Measurements from ENCODE around the gene RALGDS. TPM values are rescaled to one million over a fixed set of nuclear protein-coding genes. Genes with fewer than 3 reads are reported as not detected.

RALGDS gene
- total and polyA plus RNA-seq, 2 donors (not counting 3 experiments of a cell fraction or from before 2014, with no cell fraction given) = 41.4 to 60.0 TPM

- Histone ChIP-seq H3K9ac (replicated peaks; ENCODE audit: extremely low read depth, insufficient read depth, low read length) (no peak overlapping the region), H4K20me1 (replicated peaks; ENCODE audit: control insufficient read depth, extremely low read depth, insufficient read depth, low read length) (no peaks in the 10 kb centered on the region), H3K9me3 (replicated peaks; ENCODE audit: control insufficient read depth, insufficient read depth, low read length) (no peaks in the 10 kb centered on the region), H3K4me3 (replicated peaks in 1 of 3; ENCODE audit: insufficient read depth in 1 of 3, low read depth in 1 of 3, low read length in 3 of 3) (no peak overlapping the region), H3K9me1 (replicated peaks; ENCODE audit: control insufficient read depth, extremely low read depth, insufficient read depth, low read length) (no peaks in the 10 kb centered on the region), H3K4me2 (ENCODE audit: insufficient read depth, low read length) (no peak overlapping the region), H3K4me1 (ENCODE audit: control insufficient read depth, extremely low read depth, insufficient read depth, low read length) (no peaks in the 10 kb centered on the region), H3K27me3 (ENCODE audit: control insufficient read depth in 2 of 2, insufficient read depth in 2 of 2, low read length in 2 of 2) (peaks cover 8 to 11% of the 10 kb centered on the region in 2 experiments), H2AFZ (ENCODE audit: low read depth, low read length) (no peak overlapping the region), H3K36me3 (ENCODE audit: control insufficient read depth in 2 of 2, extremely low read depth in 1 of 2, insufficient read depth in 2 of 2, low read length in 2 of 2) (no peaks in the 10 kb centered on the region), H3K79me2 (ENCODE audit: control insufficient read depth, insufficient read depth, low read length) (no peaks in the 10 kb centered on the region), H3K27ac (ENCODE audit: insufficient read depth, low read depth, low read length) (no peak overlapping the region)
- FAIRE-seq (no peak), DNase-seq (ENCODE audit: low read depth, low spot score) (no peak)
- ChIA-PET CTCF (interaction anchor here (1.3 to 1.6 kb wide), 2 partner anchors 16 to 64 kb away, joined by 4 to 6 read pairs; no protein-coding TSS in a partner anchor), POLR2A (no interaction called here)
- BruUV-seq (replicated peaks) = no TSS peak
- TF ChIP-seq POLR2AphosphoS5 (IDR thresholded peaks at IDR 0.05; ENCODE audit: insufficient read depth, low read depth, low read length) = no peak
- no peak for TF ChIP-seq CTCF (IDR thresholded peaks at IDR 0.05; ENCODE audit: extremely low read depth in 1 of 2, insufficient read depth in 1 of 2, low read depth in 1 of 2, low read length in 2 of 2)
- TF ChIP-seq EZH2 (IDR thresholded peaks at IDR 0.05; ENCODE audit: borderline replicate concordance, low read depth, low read length, severe bottlenecking) = no peak
- no peak for TF ChIP-seq JUN (IDR thresholded peaks at IDR 0.05; ENCODE audit: borderline replicate concordance, insufficient read depth, insufficient read length, low read depth)
- no peak for TF ChIP-seq POLR2A (IDR thresholded peaks at IDR 0.05; ENCODE audit: low read depth, low read length)
- no peak for TF ChIP-seq GATA2 (IDR thresholded peaks at IDR 0.05; ENCODE audit: insufficient read depth, insufficient read length, low read depth, low read length)
- TF ChIP-seq MYC (IDR thresholded peaks at IDR 0.05; ENCODE audit: low read depth, low read length) = no peak
- TF ChIP-seq FOS (IDR thresholded peaks at IDR 0.05; ENCODE audit: borderline replicate concordance, insufficient read depth, low read length) = no peak
- no peak for TF ChIP-seq MAX (IDR thresholded peaks at IDR 0.05; ENCODE audit: insufficient read depth, insufficient read length)
- intact Hi-C loops (cut with micrococcal nuclease) (no loop called here), dilution Hi-C loops (cut with MboI; ENCODE audit: extremely low pct_ligation_motif_present, low sequenced_read_pairs) (no loop called here)
These were observed 40.9 kb downstream of the RALGDS start for GRCh38 chr9:133080161-133080560.

All from endothelial cell of umbilical vein (primary cell).